ENCODE results near the gene DGKH.

DGKH gene

DNA sequence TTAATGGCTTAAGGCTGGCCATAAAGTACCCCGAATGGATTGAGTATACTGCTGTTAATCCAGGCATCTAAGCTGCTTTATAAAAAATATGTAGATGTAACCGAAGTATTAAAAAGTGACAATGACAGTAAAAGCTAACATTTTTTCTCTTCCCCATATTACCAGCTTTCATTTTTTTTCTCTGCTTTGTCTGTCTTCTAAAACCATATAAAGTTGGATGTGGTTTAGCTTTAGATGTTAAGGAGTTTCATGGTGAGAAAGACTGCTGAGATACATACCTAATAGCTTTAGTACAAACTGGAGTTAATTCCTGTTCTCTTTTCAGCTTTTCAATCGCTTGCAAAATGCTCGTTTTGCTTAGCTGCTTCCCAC is 224.3 kb downstream of the DGKH start:
- Histone ChIP-seq H3K36me3 (ENCODE audit: control insufficient read depth, insufficient read depth, low read length) (no peaks in the 10 kb centered on the region), H3K4me3 (ENCODE audit: low read length) (peak overlapping the region; percentile 73; the same call in 1 of the 2 replicates), H3K4me1 (ENCODE audit: control insufficient read depth, insufficient read depth, low read length) (no peaks in the 10 kb centered on the region), H3K27me3 (ENCODE audit: control insufficient read depth, insufficient read depth, low read length) (no peaks in the 10 kb centered on the region), H3K27ac (ENCODE audit: low read length) (no peak overlapping the region), H3K9me3 (ENCODE audit: control insufficient read depth, insufficient read depth, low read length) (peaks cover 2% of the 10 kb centered on the region; the same call in 1 of the 2 replicates)
- DNase-seq (ENCODE audit: low read depth, low spot score): no peak
- WGBS (ENCODE audit: insufficient coverage, insufficient read length): no CpG with 5 or more reads among the region's 4 CpGs

DNA sequence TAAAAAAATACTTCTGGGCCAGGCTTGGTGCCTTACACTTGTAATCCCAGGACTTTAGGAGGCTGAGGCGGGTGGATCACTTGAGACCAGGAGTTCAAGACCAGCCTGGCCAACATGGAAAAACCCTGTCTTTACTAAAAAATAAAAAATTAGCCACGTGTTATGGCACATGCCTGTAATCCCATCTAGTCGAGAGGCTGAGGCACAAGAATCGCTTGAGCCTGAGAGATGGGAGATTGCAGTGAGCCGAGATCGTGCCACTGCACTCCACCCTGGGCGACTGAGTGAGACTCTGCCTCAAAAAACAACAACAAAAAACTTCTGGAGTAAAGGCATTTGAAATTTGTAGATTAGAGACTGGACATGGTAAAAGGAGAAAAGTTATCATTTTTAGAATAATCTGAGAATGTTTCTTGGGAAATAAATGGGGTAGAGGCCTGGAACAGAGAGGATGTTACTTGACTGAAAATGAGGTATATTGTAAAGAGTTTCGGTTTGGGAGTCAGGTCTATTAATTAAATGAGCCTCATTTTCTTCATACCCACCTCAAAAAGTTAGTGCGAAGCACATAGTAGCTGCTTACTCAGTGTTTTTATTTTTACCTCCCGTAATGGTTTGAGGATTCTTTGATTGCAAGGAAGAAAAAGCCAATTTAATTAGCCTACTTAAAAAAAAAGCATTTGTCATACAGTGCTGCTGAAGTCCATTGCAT is 226.1 kb downstream of the DGKH start:
- Histone ChIP-seq H3K4me3 (ENCODE audit: low read length) (no peak overlapping the region), H3K36me3 (ENCODE audit: control insufficient read depth, insufficient read depth, low read length) (no peaks in the 10 kb centered on the region), H3K27ac (ENCODE audit: low read length) (no peak overlapping the region), H3K9me3 (ENCODE audit: control insufficient read depth, insufficient read depth, low read length) (peaks cover 2% of the 10 kb centered on the region; the same call in 1 of the 2 replicates), H3K27me3 (ENCODE audit: control insufficient read depth, insufficient read depth, low read length) (no peaks in the 10 kb centered on the region), H3K4me1 (ENCODE audit: control insufficient read depth, insufficient read depth, low read length) (no peaks in the 10 kb centered on the region)
- WGBS (ENCODE audit: insufficient coverage, insufficient read length): no CpG with 5 or more reads among the region's 10 CpGs
- no peak for DNase-seq (ENCODE audit: low read depth, low spot score)

- no peak overlapping the region for H3K4me3 ChIP-seq (ENCODE audit: low read length)
- H3K4me1 ChIP-seq (ENCODE audit: control insufficient read depth, insufficient read depth, low read length): no peaks in the 10 kb centered on the region
Measured at GRCh38 chr13:42275098-42275471, 226.6 kb downstream of the DGKH start.

GRCh38 chr13:42275506-42275905 is 227.1 kb downstream of the DGKH start:
- Histone ChIP-seq H3K27ac (ENCODE audit: low read length) (no peak overlapping the region), H3K4me1 (ENCODE audit: control insufficient read depth, insufficient read depth, low read length) (no peaks in the 10 kb centered on the region), H3K9me3 (ENCODE audit: control insufficient read depth, insufficient read depth, low read length) (no peaks in the 10 kb centered on the region; the same call in 1 of the 2 replicates), H3K4me3 (ENCODE audit: low read length) (no peak overlapping the region), H3K27me3 (ENCODE audit: control insufficient read depth, insufficient read depth, low read length) (no peaks in the 10 kb centered on the region), H3K36me3 (ENCODE audit: control insufficient read depth, insufficient read depth, low read length) (no peaks in the 10 kb centered on the region)
- WGBS (ENCODE audit: insufficient coverage, insufficient read length): no CpG with 5 or more reads among the region's 4 CpGs
- DNase-seq (ENCODE audit: low read depth, low spot score): no peak

More at GRCh38 chr13:42275098-42275471, 226.6 kb downstream of the DGKH start:
- no peaks in the 10 kb centered on the region for H3K27me3 ChIP-seq (ENCODE audit: control insufficient read depth, insufficient read depth, low read length)
- no peak overlapping the region for H3K27ac ChIP-seq (ENCODE audit: low read length)
- DNase-seq (ENCODE audit: low read depth, low spot score): no peak
- H3K9me3 ChIP-seq (ENCODE audit: control insufficient read depth, insufficient read depth, low read length): peaks cover 2% of the 10 kb centered on the region; the same call in 1 of the 2 replicates
- no peaks in the 10 kb centered on the region for H3K36me3 ChIP-seq (ENCODE audit: control insufficient read depth, insufficient read depth, low read length)
- WGBS (ENCODE audit: insufficient coverage, insufficient read length): no CpG with 5 or more reads among the region's 2 CpGs

DNA sequence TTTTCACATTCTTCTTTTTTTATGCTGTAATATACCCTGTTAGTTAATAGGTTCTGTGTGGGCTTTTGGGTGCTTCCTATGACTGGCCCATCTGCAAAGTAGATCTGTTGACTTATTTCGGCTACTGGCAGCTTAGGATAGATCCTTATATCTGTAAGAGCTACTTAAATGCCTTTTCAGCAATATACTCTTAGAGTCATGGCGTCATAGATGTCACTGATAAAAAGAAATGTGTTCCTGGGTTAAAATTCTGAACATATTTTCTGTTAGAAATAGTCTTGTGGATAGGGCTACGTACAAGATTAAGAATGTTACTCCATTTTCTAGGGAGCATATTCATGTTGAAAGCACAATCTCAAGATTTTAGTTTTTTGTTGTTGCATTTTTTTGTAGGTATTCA is 228.2 kb downstream of the DGKH start:
- Histone ChIP-seq H3K9me3 (ENCODE audit: control insufficient read depth, insufficient read depth, low read length) (no peaks in the 10 kb centered on the region), H3K4me1 (ENCODE audit: control insufficient read depth, insufficient read depth, low read length) (no peaks in the 10 kb centered on the region), H3K27me3 (ENCODE audit: control insufficient read depth, insufficient read depth, low read length) (no peaks in the 10 kb centered on the region), H3K4me3 (ENCODE audit: low read length) (no peak overlapping the region), H3K36me3 (ENCODE audit: control insufficient read depth, insufficient read depth, low read length) (no peaks in the 10 kb centered on the region), H3K27ac (ENCODE audit: low read length) (no peak overlapping the region)
- DNase-seq (ENCODE audit: low read depth, low spot score): no peak
- WGBS (ENCODE audit: insufficient coverage, insufficient read length): no CpG with 5 or more reads among the region's 3 CpGs

- WGBS (ENCODE audit: insufficient coverage, insufficient read length): no CpG with 5 or more reads among the region's 7 CpGs
- no peaks in the 10 kb centered on the region for H3K9me3 ChIP-seq (ENCODE audit: control insufficient read depth, insufficient read depth, low read length)
- no peak overlapping the region for H3K4me3 ChIP-seq (ENCODE audit: low read length)
- H3K4me1 ChIP-seq (ENCODE audit: control insufficient read depth, insufficient read depth, low read length): no peaks in the 10 kb centered on the region
- no peaks in the 10 kb centered on the region for H3K27me3 ChIP-seq (ENCODE audit: control insufficient read depth, insufficient read depth, low read length)
- H3K36me3 ChIP-seq (ENCODE audit: control insufficient read depth, insufficient read depth, low read length): no peaks in the 10 kb centered on the region
- DNase-seq (ENCODE audit: low read depth, low spot score): no peak
- H3K27ac ChIP-seq (ENCODE audit: low read length): no peak overlapping the region
Measured at GRCh38 chr13:42277618-42278276, 229.3 kb downstream of the DGKH start.

DNA sequence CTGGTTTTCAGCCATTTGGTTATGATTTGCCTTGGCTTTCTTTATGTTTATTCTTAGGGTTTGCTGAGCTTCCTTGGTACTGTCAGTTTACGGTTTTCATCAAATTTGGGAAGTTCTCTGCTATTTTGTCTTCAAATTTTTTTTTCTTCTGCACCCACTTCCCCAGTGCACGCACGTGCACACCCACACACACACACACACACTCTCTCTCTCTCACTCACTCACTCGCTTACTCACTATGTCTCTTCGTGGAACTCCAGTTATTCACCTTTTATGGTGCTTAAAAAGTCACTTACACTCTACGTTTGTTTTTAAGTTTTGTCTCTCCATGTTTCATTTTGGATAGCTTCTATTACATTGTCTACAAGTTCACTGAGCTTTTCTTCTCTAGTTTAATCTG is 230.6 kb downstream of the DGKH start:
- WGBS (ENCODE audit: insufficient coverage, insufficient read length): no CpG with 5 or more reads among the region's 6 CpGs
- H3K9me3 ChIP-seq (ENCODE audit: control insufficient read depth, insufficient read depth, low read length): no peaks in the 10 kb centered on the region
- no peak for DNase-seq (ENCODE audit: low read depth, low spot score)
- H3K27me3 ChIP-seq (ENCODE audit: control insufficient read depth, insufficient read depth, low read length): no peaks in the 10 kb centered on the region
- H3K36me3 ChIP-seq (ENCODE audit: control insufficient read depth, insufficient read depth, low read length): no peaks in the 10 kb centered on the region
- no peak overlapping the region for H3K27ac ChIP-seq (ENCODE audit: low read length)
- no peak overlapping the region for H3K4me3 ChIP-seq (ENCODE audit: low read length)
- no peaks in the 10 kb centered on the region for H3K4me1 ChIP-seq (ENCODE audit: control insufficient read depth, insufficient read depth, low read length)

DNA sequence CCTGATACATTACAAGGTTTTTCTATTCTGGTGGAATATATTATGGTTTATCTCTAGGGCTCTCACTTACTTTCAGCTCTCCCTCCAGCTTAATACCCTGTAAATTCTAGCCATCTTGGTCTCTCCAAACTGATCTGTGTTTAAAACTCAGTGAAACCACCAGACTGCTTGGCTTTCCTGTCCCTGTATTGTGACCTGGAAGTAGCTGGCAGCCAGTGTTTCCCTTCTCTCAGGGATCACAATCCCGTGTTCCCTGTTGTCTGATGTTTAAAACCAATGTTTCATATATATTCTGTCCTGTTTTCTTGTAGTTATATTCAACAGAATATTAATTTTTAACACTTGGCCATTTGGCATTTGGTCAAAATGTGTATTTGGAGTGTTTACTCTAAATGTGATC is 231.5 kb downstream of the DGKH start:
- H3K9me3 ChIP-seq (ENCODE audit: control insufficient read depth, insufficient read depth, low read length): no peaks in the 10 kb centered on the region
- no peak overlapping the region for H3K4me3 ChIP-seq (ENCODE audit: low read length)
- H3K27me3 ChIP-seq (ENCODE audit: control insufficient read depth, insufficient read depth, low read length): no peaks in the 10 kb centered on the region
- DNase-seq (ENCODE audit: low read depth, low spot score): no peak
- H3K4me1 ChIP-seq (ENCODE audit: control insufficient read depth, insufficient read depth, low read length): no peaks in the 10 kb centered on the region
- H3K36me3 ChIP-seq (ENCODE audit: control insufficient read depth, insufficient read depth, low read length): no peaks in the 10 kb centered on the region
- no peak overlapping the region for H3K27ac ChIP-seq (ENCODE audit: low read length)
- WGBS (ENCODE audit: insufficient coverage, insufficient read length): no CpG with 5 or more reads among the region's 1 CpG

GRCh38 chr13:42280537-42280936 is 232.1 kb downstream of the DGKH start:
- 100% methylated on average over 1 of the region's 2 CpGs for WGBS (ENCODE audit: insufficient coverage, insufficient read length)
- Histone ChIP-seq H3K27me3 (ENCODE audit: control insufficient read depth, insufficient read depth, low read length) (no peaks in the 10 kb centered on the region), H3K4me1 (ENCODE audit: control insufficient read depth, insufficient read depth, low read length) (no peaks in the 10 kb centered on the region), H3K9me3 (ENCODE audit: control insufficient read depth, insufficient read depth, low read length) (no peaks in the 10 kb centered on the region), H3K4me3 (ENCODE audit: low read length) (no peak overlapping the region), H3K36me3 (ENCODE audit: control insufficient read depth, insufficient read depth, low read length) (no peaks in the 10 kb centered on the region), H3K27ac (ENCODE audit: low read length) (no peak overlapping the region)
- no peak for DNase-seq (ENCODE audit: low read depth, low spot score)

DNA sequence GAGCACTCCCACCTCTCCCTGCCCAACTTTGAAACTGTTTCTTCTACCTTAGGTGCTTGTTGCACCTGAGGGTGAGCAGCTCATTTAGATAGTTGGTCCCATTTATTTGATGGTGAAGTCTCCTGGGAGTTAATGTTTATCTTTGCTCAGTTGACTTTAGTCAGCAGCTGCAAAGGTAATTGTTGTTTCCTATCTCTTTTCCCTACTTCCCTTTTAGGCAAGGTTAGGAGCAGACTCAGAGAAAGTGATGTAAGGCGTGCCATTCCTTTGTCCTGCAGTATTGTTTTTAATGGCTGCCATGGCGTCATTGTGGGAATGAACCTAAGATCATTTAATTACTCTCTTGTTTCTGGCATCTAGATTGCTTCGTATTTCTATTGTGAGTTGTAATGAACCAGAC is 235.1 kb downstream of the DGKH start:
- Histone ChIP-seq H3K9me3 (ENCODE audit: control insufficient read depth, insufficient read depth, low read length) (no peaks in the 10 kb centered on the region), H3K4me1 (ENCODE audit: control insufficient read depth, insufficient read depth, low read length) (no peaks in the 10 kb centered on the region), H3K27ac (ENCODE audit: low read length) (no peak overlapping the region), H3K36me3 (ENCODE audit: control insufficient read depth, insufficient read depth, low read length) (no peaks in the 10 kb centered on the region; the same call in 1 of the 2 replicates), H3K4me3 (ENCODE audit: low read length) (no peak overlapping the region), H3K27me3 (ENCODE audit: control insufficient read depth, insufficient read depth, low read length) (no peaks in the 10 kb centered on the region)
- no CpG with 5 or more reads among the region's 3 CpGs for WGBS (ENCODE audit: insufficient coverage, insufficient read length)
- no peak for DNase-seq (ENCODE audit: low read depth, low spot score)

DNA sequence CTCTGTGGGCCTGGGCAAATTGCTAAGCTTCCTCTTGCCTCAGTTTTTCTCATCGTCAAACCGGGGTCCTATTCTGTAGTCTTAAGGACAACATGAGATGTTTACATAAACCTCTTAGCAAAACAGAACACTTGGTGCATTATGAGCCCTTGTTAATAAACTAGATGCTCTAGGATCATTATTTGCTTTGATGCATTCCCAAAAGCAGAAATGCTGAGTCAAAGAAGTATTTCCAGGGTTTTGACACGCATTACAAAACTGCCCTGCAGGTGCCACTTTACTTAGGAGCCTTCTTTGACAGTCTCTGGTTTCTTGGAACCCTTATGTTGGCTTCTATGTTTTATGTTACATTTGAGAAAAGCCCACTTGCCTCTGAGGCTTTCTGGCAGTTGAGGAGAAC is 235.6 kb downstream of the DGKH start:
- H3K27me3 ChIP-seq (ENCODE audit: control insufficient read depth, insufficient read depth, low read length): no peaks in the 10 kb centered on the region
- no peak overlapping the region for H3K4me3 ChIP-seq (ENCODE audit: low read length)
- H3K9me3 ChIP-seq (ENCODE audit: control insufficient read depth, insufficient read depth, low read length): no peaks in the 10 kb centered on the region
- no CpG with 5 or more reads among the region's 3 CpGs for WGBS (ENCODE audit: insufficient coverage, insufficient read length)
- no peak overlapping the region for H3K27ac ChIP-seq (ENCODE audit: low read length)
- H3K4me1 ChIP-seq (ENCODE audit: control insufficient read depth, insufficient read depth, low read length): no peaks in the 10 kb centered on the region
- DNase-seq (ENCODE audit: low read depth, low spot score): no peak
- no peaks in the 10 kb centered on the region; the same call in 1 of the 2 replicates for H3K36me3 ChIP-seq (ENCODE audit: control insufficient read depth, insufficient read depth, low read length)

Measured in iPS DF 6.9 (cell line).